Activated CD8-positive, alpha-beta memory T cell treated with anti-CD3 and anti-CD28 coated beads, Interleukin-2, amount 50 U/mL, for 1 hour (primary cell): Measurements from ENCODE around the gene TRAPPC12.
"Not testable (repeated sequence)": the region's sequence is repeated elsewhere in the genome, so short reads cannot be mapped to it uniquely, and the experiment has no call there.

ENCODE experiments used
- DNase-seq: peaks from one replicate; pipeline ENCODE4 v3.0.0-alpha.2; 2020; ENCODE audit errors: extremely low read depth

Gene TRAPPC12

GRCh38 chr2:3486047-3487027, 106.8 kb downstream of the TRAPPC12 start:
- DNase-seq = no peak

GRCh38 chr2:3487028-3487425, 107.5 kb downstream of the TRAPPC12 start:
- DNase-seq = no peak

- no peak for DNase-seq
These were observed 107.9 kb downstream of the TRAPPC12 start for GRCh38 chr2:3487432-3487831.

- DNase-seq = no peak
These were observed 108.6 kb downstream of the TRAPPC12 start for GRCh38 chr2:3488061-3488531.

- no peak for DNase-seq
These were observed 109.6 kb downstream of the TRAPPC12 start for GRCh38 chr2:3488855-3489763.

GRCh38 chr2:3489764-3490115, 110.2 kb downstream of the TRAPPC12 start:
- DNase-seq = no peak

GRCh38 chr2:3490191-3491170, 111.0 kb downstream of the TRAPPC12 start:
- no peak for DNase-seq

- no peak for DNase-seq
These were observed 111.8 kb downstream of the TRAPPC12 start for GRCh38 chr2:3491306-3491705.

- DNase-seq = no peak
These were observed 112.4 kb downstream of the TRAPPC12 start for GRCh38 chr2:3491716-3492474.

GRCh38 chr2:3492475-3492787, 112.9 kb downstream of the TRAPPC12 start:
- DNase-seq = not testable (repeated sequence)

GRCh38 chr2:3492951-3493614, 113.6 kb downstream of the TRAPPC12 start:
- no peak for DNase-seq

GRCh38 chr2:3493615-3494007, 114.1 kb downstream of the TRAPPC12 start:
- DNase-seq = no peak

- no peak for DNase-seq
These were observed 115.6 kb downstream of the TRAPPC12 start for GRCh38 chr2:3494984-3495666.

GRCh38 chr2:3496708-3497080, 117.2 kb downstream of the TRAPPC12 start:
- not testable (repeated sequence) for DNase-seq

- no peak for DNase-seq
These were observed 119.4 kb downstream of the TRAPPC12 start for GRCh38 chr2:3498783-3499394.

- no peak for DNase-seq
These were observed 120.9 kb downstream of the TRAPPC12 start for GRCh38 chr2:3500326-3500899.

- no peak for DNase-seq
These were observed 123.6 kb downstream of the TRAPPC12 start for GRCh38 chr2:3503046-3503445.

- no peak for DNase-seq
These were observed 124.0 kb downstream of the TRAPPC12 start for GRCh38 chr2:3503483-3503882.

- no peak for DNase-seq
These were observed 125.2 kb downstream of the TRAPPC12 start for GRCh38 chr2:3504741-3505140.
